ENCODE data around the gene DLG2.

DLG2 gene

DNA sequence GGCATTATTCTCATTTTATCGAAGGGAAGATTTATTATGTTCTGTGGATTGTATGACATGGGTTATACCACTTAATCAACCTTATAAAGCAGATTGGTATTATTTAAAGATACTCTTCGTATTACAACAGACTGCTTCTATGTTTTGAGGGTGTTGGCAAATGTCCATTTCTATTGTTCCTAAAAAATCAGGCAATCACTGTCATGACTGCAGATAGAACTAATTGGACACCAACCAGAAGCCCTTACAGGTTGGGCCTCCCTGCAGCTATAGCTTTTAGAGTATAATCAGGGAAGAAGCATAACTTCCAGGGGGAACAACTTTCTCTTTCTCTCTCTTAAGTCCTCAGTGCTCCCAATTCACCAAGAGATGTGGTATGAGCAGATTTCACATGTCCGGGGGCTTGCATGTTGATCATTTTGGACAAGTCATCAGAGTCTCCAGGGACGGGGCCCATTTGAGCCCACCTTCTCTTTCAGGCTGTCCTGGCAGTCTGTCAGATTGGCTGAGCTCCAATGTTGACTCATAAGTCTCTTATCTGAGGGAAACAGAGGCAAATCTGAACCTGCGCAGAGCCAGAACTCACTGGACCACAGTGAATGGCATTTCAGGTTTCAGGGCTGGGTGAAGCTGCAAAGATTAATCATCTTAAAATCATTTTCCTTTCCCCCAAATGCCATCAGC lies 2077.0 kb downstream of the DLG2 start:
- H3K4me1 ChIP-seq (ENCODE audit: control insufficient read depth, insufficient read depth, low read length), result no peaks in the 10 kb centered on the region; the same call in 1 of the 2 replicates
- no peak overlapping the region for H3K27ac ChIP-seq (ENCODE audit: low read depth, low read length)
- H3K4me3 ChIP-seq (ENCODE audit: low read depth, low read length), result no peak overlapping the region

DNA sequence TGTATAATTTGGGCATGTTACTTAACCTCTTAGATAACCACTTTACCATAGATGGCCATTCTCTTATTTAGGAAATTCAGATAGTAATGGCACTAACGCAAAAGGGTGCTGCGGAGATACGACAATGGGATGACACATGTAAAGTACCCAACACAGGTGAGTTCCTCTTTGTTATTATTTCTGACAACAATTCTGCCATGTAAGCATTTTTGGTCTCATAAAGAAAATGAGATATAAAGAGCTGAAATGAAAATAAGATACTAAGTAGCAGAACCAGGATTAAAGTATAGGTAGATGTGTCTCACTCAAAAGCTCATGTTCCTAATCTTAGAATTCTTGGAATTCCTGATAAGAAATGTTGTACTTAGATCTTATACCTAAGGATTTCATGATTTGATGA lies 2080.8 kb downstream of the DLG2 start:
- no peaks in the 10 kb centered on the region for H3K27me3 ChIP-seq (ENCODE audit: control insufficient read depth, insufficient read depth, low read length)
- no peak overlapping the region for H3K27ac ChIP-seq (ENCODE audit: low read depth, low read length)
- no peak overlapping the region for H3K9ac ChIP-seq (ENCODE audit: low read length)
- no peaks in the 10 kb centered on the region for H3K9me3 ChIP-seq (ENCODE audit: control insufficient read depth, insufficient read depth, low read depth, low read length)
- no peaks in the 10 kb centered on the region for H3K36me3 ChIP-seq (ENCODE audit: control insufficient read depth, insufficient read depth, low read length)
- H3K4me1 ChIP-seq (ENCODE audit: control insufficient read depth, insufficient read depth, low read length), result no peaks in the 10 kb centered on the region
- H3K4me3 ChIP-seq (ENCODE audit: low read depth, low read length), result no peak overlapping the region

More for the DNA sequence above, 2077.0 kb downstream of the DLG2 start:
- Histone ChIP-seq H3K9ac (ENCODE audit: low read length) (no peak overlapping the region), H3K9me3 (ENCODE audit: control insufficient read depth, insufficient read depth, low read depth, low read length) (no peaks in the 10 kb centered on the region), H3K27me3 (ENCODE audit: control insufficient read depth, insufficient read depth, low read length) (no peaks in the 10 kb centered on the region), H3K36me3 (ENCODE audit: control insufficient read depth, insufficient read depth, low read length) (no peaks in the 10 kb centered on the region)

- H3K4me1 ChIP-seq (ENCODE audit: control insufficient read depth, insufficient read depth, low read length), result no peaks in the 10 kb centered on the region
- no peak overlapping the region for H3K4me3 ChIP-seq (ENCODE audit: low read depth, low read length)
- H3K9ac ChIP-seq (ENCODE audit: low read length), result no peak overlapping the region
- no peak overlapping the region for H3K27ac ChIP-seq (ENCODE audit: low read depth, low read length)
- no peaks in the 10 kb centered on the region for H3K27me3 ChIP-seq (ENCODE audit: control insufficient read depth, insufficient read depth, low read length)
- H3K9me3 ChIP-seq (ENCODE audit: control insufficient read depth, insufficient read depth, low read depth, low read length), result no peaks in the 10 kb centered on the region
- no peaks in the 10 kb centered on the region for H3K36me3 ChIP-seq (ENCODE audit: control insufficient read depth, insufficient read depth, low read length)
These were observed 2081.5 kb downstream of the DLG2 start for GRCh38 chr11:83545494-83546260.

- Histone ChIP-seq H3K27me3 (ENCODE audit: control insufficient read depth, insufficient read depth, low read length) (no peaks in the 10 kb centered on the region), H3K36me3 (ENCODE audit: control insufficient read depth, insufficient read depth, low read length) (no peaks in the 10 kb centered on the region), H3K4me3 (ENCODE audit: low read depth, low read length) (no peak overlapping the region), H3K9ac (ENCODE audit: low read length) (no peak overlapping the region), H3K4me1 (ENCODE audit: control insufficient read depth, insufficient read depth, low read length) (peaks cover 4% of the 10 kb centered on the region; the same call in 1 of the 2 replicates), H3K27ac (ENCODE audit: low read depth, low read length) (no peak overlapping the region), H3K9me3 (ENCODE audit: control insufficient read depth, insufficient read depth, low read depth, low read length) (no peaks in the 10 kb centered on the region)
These were observed 2082.3 kb downstream of the DLG2 start for GRCh38 chr11:83544846-83545245.

- no peak overlapping the region for H3K9ac ChIP-seq (ENCODE audit: low read length)
- peaks cover 4% of the 10 kb centered on the region; the same call in 1 of the 2 replicates for H3K4me1 ChIP-seq (ENCODE audit: control insufficient read depth, insufficient read depth, low read length)
- H3K27me3 ChIP-seq (ENCODE audit: control insufficient read depth, insufficient read depth, low read length), result no peaks in the 10 kb centered on the region
- no peaks in the 10 kb centered on the region for H3K9me3 ChIP-seq (ENCODE audit: control insufficient read depth, insufficient read depth, low read depth, low read length)
- no peak overlapping the region for H3K27ac ChIP-seq (ENCODE audit: low read depth, low read length)
- no peaks in the 10 kb centered on the region for H3K36me3 ChIP-seq (ENCODE audit: control insufficient read depth, insufficient read depth, low read length)
- no peak overlapping the region for H3K4me3 ChIP-seq (ENCODE audit: low read depth, low read length)
These were observed 2083.3 kb downstream of the DLG2 start for GRCh38 chr11:83543706-83544439.

DNA sequence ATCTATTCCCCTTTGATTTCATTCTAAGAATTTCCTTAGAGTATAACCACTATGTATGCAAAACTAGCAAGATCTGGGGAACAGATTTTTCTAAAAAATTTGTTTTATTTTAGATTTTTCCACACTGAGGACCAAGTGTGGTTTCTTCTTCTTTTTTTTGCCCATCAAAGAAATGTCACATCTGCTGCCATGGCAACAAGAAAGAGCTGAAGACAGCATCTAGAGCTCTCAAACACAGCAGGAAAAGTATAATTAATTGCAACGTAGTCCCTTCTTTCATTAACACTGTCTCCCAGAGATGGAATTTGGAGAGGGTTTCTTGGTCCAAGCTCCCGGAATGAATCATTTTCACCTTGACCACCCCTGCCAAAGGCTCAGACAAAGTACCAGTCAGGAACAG lies 2084.3 kb downstream of the DLG2 start:
- H3K4me3 ChIP-seq (ENCODE audit: low read depth, low read length), result no peak overlapping the region
- H3K27ac ChIP-seq (ENCODE audit: low read depth, low read length), result no peak overlapping the region
- no peaks in the 10 kb centered on the region for H3K36me3 ChIP-seq (ENCODE audit: control insufficient read depth, insufficient read depth, low read length)
- H3K9me3 ChIP-seq (ENCODE audit: control insufficient read depth, insufficient read depth, low read depth, low read length), result no peaks in the 10 kb centered on the region
- peaks cover 4% of the 10 kb centered on the region; the same call in 1 of the 2 replicates for H3K4me1 ChIP-seq (ENCODE audit: control insufficient read depth, insufficient read depth, low read length)
- no peak overlapping the region for H3K9ac ChIP-seq (ENCODE audit: low read length)
- H3K27me3 ChIP-seq (ENCODE audit: control insufficient read depth, insufficient read depth, low read length), result no peaks in the 10 kb centered on the region

DNA sequence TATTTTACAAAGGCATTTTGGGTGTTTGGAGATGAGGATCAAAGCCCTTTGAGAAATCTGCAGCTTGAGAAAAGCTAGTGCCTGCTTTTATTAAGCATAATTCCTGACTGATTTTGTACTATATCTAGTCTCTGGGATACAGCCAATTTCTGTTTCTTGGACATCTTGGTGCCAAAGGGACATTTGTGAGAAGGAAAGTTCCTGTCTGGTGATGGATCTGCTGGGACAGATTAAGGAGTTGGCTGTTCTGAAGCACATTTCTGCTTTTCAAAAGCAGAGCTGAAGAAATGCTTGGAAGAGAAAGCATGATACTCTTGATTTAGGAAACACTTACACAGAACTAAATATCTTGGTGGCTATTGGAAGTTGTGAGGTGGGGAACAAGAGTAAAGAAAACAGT lies 2086.4 kb downstream of the DLG2 start:
- no peak overlapping the region for H3K4me3 ChIP-seq (ENCODE audit: low read depth, low read length)
- no peaks in the 10 kb centered on the region for H3K27me3 ChIP-seq (ENCODE audit: control insufficient read depth, insufficient read depth, low read length)
- H3K9ac ChIP-seq (ENCODE audit: low read length), result no peak overlapping the region
- no peak overlapping the region for H3K27ac ChIP-seq (ENCODE audit: low read depth, low read length)
- H3K4me1 ChIP-seq (ENCODE audit: control insufficient read depth, insufficient read depth, low read length), result peaks cover 4% of the 10 kb centered on the region; the same call in 1 of the 2 replicates
- H3K9me3 ChIP-seq (ENCODE audit: control insufficient read depth, insufficient read depth, low read depth, low read length), result no peaks in the 10 kb centered on the region
- no peaks in the 10 kb centered on the region for H3K36me3 ChIP-seq (ENCODE audit: control insufficient read depth, insufficient read depth, low read length)

- Histone ChIP-seq H3K9me3 (ENCODE audit: control insufficient read depth, insufficient read depth, low read depth, low read length) (no peaks in the 10 kb centered on the region), H3K4me1 (ENCODE audit: control insufficient read depth, insufficient read depth, low read length) (peaks cover 4% of the 10 kb centered on the region; the same call in 1 of the 2 replicates), H3K36me3 (ENCODE audit: control insufficient read depth, insufficient read depth, low read length) (no peaks in the 10 kb centered on the region), H3K27me3 (ENCODE audit: control insufficient read depth, insufficient read depth, low read length) (no peaks in the 10 kb centered on the region), H3K4me3 (ENCODE audit: low read depth, low read length) (no peak overlapping the region), H3K27ac (ENCODE audit: low read depth, low read length) (no peak overlapping the region), H3K9ac (ENCODE audit: low read length) (no peak overlapping the region)
These were observed 2086.9 kb downstream of the DLG2 start for GRCh38 chr11:83540112-83540675.

- Histone ChIP-seq H3K27me3 (ENCODE audit: control insufficient read depth, insufficient read depth, low read length) (no peaks in the 10 kb centered on the region), H3K9ac (ENCODE audit: low read length) (no peak overlapping the region)
These were observed 2088.9 kb downstream of the DLG2 start for GRCh38 chr11:83538286-83538685.

GRCh38 chr11:83537131-83537610 lies 2090.0 kb downstream of the DLG2 start:
- Histone ChIP-seq H3K27ac (ENCODE audit: low read depth, low read length) (no peak overlapping the region), H3K27me3 (ENCODE audit: control insufficient read depth, insufficient read depth, low read length) (no peaks in the 10 kb centered on the region), H3K9ac (ENCODE audit: low read length) (no peak overlapping the region), H3K4me3 (ENCODE audit: low read depth, low read length) (no peak overlapping the region), H3K4me1 (ENCODE audit: control insufficient read depth, insufficient read depth, low read length) (peaks cover 4% of the 10 kb centered on the region; the same call in 1 of the 2 replicates), H3K36me3 (ENCODE audit: control insufficient read depth, insufficient read depth, low read length) (no peaks in the 10 kb centered on the region), H3K9me3 (ENCODE audit: control insufficient read depth, insufficient read depth, low read depth, low read length) (no peaks in the 10 kb centered on the region)

More at GRCh38 chr11:83538286-83538685, 2088.9 kb downstream of the DLG2 start:
- no peak overlapping the region for H3K4me3 ChIP-seq (ENCODE audit: low read depth, low read length)
- H3K27ac ChIP-seq (ENCODE audit: low read depth, low read length), result no peak overlapping the region
- peaks cover 4% of the 10 kb centered on the region; the same call in 1 of the 2 replicates for H3K4me1 ChIP-seq (ENCODE audit: control insufficient read depth, insufficient read depth, low read length)
- H3K9me3 ChIP-seq (ENCODE audit: control insufficient read depth, insufficient read depth, low read depth, low read length), result no peaks in the 10 kb centered on the region
- no peaks in the 10 kb centered on the region for H3K36me3 ChIP-seq (ENCODE audit: control insufficient read depth, insufficient read depth, low read length)

Data from HUES6 (cell line).